Measurements from ENCODE around the gene CCDC88C.

GRCh38 chr14:91366749-91367148 lies 50.9 kb downstream of the CCDC88C start:
- TF ChIP-seq CTCF (conservative IDR thresholded peaks at IDR 0.05; ENCODE audit: low read depth, low read length) (no peak), EZH2 (IDR thresholded peaks at IDR 0.05; ENCODE audit: low read length, unreplicated experiment) (no peak)

Data from PC-3 (cell line).